Measurements from ENCODE around the gene PPA2. TPM values are rescaled to one million over a fixed set of nuclear protein-coding genes. Genes with fewer than 3 reads are reported as not detected.

The PPA2 gene
- total RNA-seq, 2 donors from 2014 or later: 115 to 166 TPM

DNA sequence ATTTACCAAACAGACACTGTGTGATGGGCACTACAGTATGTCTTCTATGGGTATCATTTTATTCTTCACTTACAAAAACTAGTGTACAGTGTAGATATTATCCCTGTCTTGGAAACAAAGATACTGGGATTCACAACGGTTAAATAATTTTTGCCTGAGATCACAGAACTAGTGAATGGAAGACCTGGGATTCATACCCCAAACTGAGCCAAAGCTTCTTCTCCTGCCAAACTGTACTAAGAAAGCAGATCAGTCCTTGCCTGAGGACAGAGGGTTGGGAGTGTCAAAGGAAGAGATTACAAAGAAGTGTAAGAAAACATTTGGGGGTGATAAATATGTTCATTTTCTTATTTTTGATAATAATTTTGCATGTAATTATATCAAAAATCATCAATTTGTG, 43.1 kb downstream of the PPA2 start:
- TF ChIP-seq, protein P1, sequence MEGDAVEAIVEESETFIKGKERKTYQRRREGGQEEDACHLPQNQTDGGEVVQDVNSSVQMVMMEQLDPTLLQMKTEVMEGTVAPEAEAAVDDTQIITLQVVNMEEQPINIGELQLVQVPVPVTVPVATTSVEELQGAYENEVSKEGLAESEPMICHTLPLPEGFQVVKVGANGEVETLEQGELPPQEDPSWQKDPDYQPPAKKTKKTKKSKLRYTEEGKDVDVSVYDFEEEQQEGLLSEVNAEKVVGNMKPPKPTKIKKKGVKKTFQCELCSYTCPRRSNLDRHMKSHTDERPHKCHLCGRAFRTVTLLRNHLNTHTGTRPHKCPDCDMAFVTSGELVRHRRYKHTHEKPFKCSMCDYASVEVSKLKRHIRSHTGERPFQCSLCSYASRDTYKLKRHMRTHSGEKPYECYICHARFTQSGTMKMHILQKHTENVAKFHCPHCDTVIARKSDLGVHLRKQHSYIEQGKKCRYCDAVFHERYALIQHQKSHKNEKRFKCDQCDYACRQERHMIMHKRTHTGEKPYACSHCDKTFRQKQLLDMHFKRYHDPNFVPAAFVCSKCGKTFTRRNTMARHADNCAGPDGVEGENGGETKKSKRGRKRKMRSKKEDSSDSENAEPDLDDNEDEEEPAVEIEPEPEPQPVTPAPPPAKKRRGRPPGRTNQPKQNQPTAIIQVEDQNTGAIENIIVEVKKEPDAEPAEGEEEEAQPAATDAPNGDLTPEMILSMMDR (IDR thresholded peaks at IDR 0.05): no peak
- no peaks in the 10 kb centered on the region for H3K9me3 ChIP-seq
- no peak overlapping the region for H3K9ac ChIP-seq (ENCODE audit: low read depth in 2 of 2, low read length in 2 of 2)
- DNase-seq: no peak
- H3K36me3 ChIP-seq: no peaks in the 10 kb centered on the region
- no peaks in the 10 kb centered on the region for H3K27me3 ChIP-seq
- H3K4me1 ChIP-seq: no peaks in the 10 kb centered on the region
- intact Hi-C loops (cut with DNase I): no loop called here
- H3K27ac ChIP-seq: no peak overlapping the region
- H3K4me3 ChIP-seq: no peak overlapping the region

DNA sequence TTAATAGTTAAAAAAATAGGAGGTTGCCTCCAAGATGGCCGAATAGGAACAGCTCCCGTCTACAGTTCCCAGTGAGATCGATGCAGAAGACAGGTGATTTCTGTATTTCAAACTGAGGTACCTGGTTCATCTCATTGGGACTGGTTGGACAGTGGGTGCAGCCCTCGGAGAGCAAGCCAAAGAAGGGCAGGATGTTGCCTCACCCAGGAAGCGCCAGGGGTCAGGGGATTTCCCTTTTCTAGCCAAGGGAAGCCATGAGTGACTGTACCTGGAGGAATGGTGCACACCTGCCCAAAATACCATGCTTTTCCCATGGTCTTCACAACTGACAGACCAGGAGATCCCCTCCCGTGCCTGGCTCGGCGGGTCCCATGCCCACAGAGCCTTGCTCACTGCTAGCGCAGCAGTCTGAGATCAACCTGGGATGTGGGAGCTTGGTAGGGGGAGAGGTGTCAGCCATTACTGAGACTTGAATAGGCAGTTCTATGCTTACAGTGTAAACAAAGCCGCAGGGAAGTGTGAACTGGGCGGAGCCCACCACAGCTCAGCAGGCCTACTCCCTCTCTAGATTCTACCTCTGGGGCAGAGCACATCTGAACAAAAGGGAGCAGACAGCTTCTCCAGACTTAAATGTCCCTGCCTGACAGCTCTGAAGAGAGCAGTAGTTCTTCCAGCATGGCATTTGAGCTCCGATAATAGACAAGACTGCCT, 47.5 kb downstream of the PPA2 start:
- no peak overlapping the region for H3K27ac ChIP-seq
- H3K36me3 ChIP-seq: no peaks in the 10 kb centered on the region
- TF ChIP-seq, protein P1 (IDR thresholded peaks at IDR 0.05): no peak
- DNase-seq: no peak
- H3K4me1 ChIP-seq: no peaks in the 10 kb centered on the region
- intact Hi-C loops (cut with DNase I): no loop called here
- H3K9me3 ChIP-seq: no peaks in the 10 kb centered on the region
- no peak overlapping the region for H3K9ac ChIP-seq (ENCODE audit: low read depth in 2 of 2, low read length in 2 of 2)
- H3K4me3 ChIP-seq: no peak overlapping the region
- H3K27me3 ChIP-seq: no peaks in the 10 kb centered on the region

DNA sequence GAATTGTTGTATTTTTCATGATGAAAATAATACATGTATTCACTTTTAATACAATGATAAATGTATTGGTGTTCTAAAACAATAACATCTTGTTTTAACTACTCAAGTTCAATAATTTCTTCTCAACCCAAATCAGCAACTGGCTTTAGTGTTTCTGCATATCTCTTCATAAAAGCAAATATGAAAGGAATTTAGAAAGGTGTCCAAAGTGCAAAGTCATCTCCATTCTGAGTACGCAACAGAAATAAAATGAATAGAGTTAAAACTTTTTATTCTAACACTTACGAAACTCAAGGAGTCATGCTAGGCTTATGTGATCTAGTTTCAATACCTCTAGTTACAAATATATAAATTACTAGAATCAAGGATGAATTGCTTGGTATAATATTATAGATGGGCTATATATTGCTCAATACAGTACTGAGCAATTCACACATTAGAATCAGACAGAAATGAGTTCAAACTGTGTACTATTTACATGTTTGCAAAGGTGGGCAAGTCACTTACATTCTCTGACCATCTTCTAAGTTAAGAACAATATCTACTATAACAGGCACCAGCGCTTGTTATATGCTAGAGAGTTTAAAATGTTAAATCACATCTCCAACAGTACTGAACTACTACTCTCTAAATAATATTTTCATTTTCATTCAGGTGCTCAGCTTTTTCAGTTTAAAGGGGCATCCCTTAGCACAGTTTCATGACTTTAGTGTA, 51.5 kb downstream of the PPA2 start:
- TF ChIP-seq, protein P1 (IDR thresholded peaks at IDR 0.05): no peak
- Histone ChIP-seq H3K27me3 (no peaks in the 10 kb centered on the region), H3K9me3 (no peaks in the 10 kb centered on the region), H3K36me3 (peaks cover 4% of the 10 kb centered on the region), H3K4me3 (no peak overlapping the region), H3K9ac (ENCODE audit: low read depth in 2 of 2, low read length in 2 of 2) (no peak overlapping the region), H3K27ac (no peak overlapping the region), H3K4me1 (no peaks in the 10 kb centered on the region)
- intact Hi-C loops (cut with DNase I): no loop called here
- no peak for DNase-seq

DNA sequence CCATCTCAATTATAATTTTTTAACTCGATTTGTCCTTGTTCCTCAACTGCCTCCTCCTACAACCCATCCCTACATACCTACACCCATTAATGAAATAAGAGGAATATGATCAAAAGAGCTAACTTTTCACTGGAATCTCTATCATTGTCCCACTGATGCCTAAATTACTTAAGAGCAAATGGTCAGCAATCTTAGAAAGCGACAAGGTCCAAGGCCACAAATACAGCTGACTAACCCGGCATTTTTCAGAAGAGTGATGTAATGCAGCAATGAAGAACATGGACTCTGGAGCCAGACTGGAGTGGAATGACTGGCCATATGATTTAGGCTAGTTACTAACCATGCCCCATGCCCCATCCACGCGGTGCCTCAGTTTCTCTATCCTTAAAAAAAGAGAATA, 56.2 kb downstream of the PPA2 start:
- no peak overlapping the region for H3K9ac ChIP-seq (ENCODE audit: low read depth in 2 of 2, low read length in 2 of 2)
- no peak for DNase-seq
- no peaks in the 10 kb centered on the region for H3K9me3 ChIP-seq
- no peaks in the 10 kb centered on the region for H3K27me3 ChIP-seq
- H3K4me1 ChIP-seq: no peaks in the 10 kb centered on the region
- TF ChIP-seq, protein P1 (IDR thresholded peaks at IDR 0.05): no peak
- intact Hi-C loops (cut with DNase I): no loop called here
- peaks cover 4% of the 10 kb centered on the region for H3K36me3 ChIP-seq
- no peak overlapping the region for H3K27ac ChIP-seq
- no peak overlapping the region for H3K4me3 ChIP-seq

DNA sequence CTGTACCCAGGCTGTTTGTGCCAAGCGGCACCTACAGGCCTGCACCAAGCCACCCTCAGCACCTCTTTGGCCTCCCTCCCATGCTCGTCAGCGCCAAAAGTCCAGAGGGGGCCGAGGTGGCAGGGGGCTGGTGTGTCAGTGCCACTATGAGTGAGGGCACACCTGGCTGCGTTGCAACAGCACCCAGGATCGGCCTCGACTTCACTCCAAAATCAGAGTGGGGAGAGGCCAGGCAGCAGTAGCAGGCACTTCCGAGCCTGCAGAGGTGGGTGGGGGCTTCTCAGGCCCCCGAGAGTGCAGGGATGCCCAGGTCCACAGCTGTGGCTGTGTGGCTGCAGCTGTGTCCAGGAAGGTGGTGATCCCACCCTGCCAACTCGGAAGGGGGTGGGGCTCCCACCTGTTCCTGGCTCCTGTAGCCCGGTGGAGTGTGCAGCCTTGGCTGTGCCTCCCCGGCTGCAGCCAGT, 58.5 kb downstream of the PPA2 start:
- no peak overlapping the region for H3K27ac ChIP-seq
- TF ChIP-seq, protein P1 (IDR thresholded peaks at IDR 0.05): no peak
- no peaks in the 10 kb centered on the region for H3K27me3 ChIP-seq
- no peak overlapping the region for H3K4me3 ChIP-seq
- no peaks in the 10 kb centered on the region for H3K9me3 ChIP-seq
- no peak overlapping the region for H3K9ac ChIP-seq (ENCODE audit: low read depth in 2 of 2, low read length in 2 of 2)
- intact Hi-C loops (cut with DNase I): no loop called here
- DNase-seq: no peak
- H3K4me1 ChIP-seq: no peaks in the 10 kb centered on the region
- H3K36me3 ChIP-seq: peaks cover 4% of the 10 kb centered on the region

All from colonic mucosa (tissue), 4 donors.